ENCODE measurements around the gene IGSF22.
"Not testable (repeated sequence)": the region's sequence is repeated elsewhere in the genome, so short reads cannot be mapped to it uniquely, and the experiment has no call there.

IGSF22 gene

GRCh38 chr11:18697576-18697975, 28.4 kb downstream of the IGSF22 start:
- in situ Hi-C loops (cut with MboI; ENCODE audit: low sequenced_read_pairs) = no loop called here

- in situ Hi-C loops (cut with MboI; ENCODE audit: low sequenced_read_pairs) = no loop called here
Measured at GRCh38 chr11:18696638-18697225, 29.3 kb downstream of the IGSF22 start.

GRCh38 chr11:18692941-18693760, 32.8 kb downstream of the IGSF22 start:
- in situ Hi-C loops (cut with MboI; ENCODE audit: low sequenced_read_pairs) = no loop called here

- in situ Hi-C loops (cut with MboI; ENCODE audit: low sequenced_read_pairs) = not testable (repeated sequence)
Measured at GRCh38 chr11:18691467-18692140, 34.4 kb downstream of the IGSF22 start.

GRCh38 chr11:18684267-18684666, 41.7 kb downstream of the IGSF22 start:
- in situ Hi-C loops (cut with MboI; ENCODE audit: low sequenced_read_pairs) = no loop called here

- in situ Hi-C loops (cut with MboI; ENCODE audit: low sequenced_read_pairs) = no loop called here
Measured at GRCh38 chr11:18682466-18682865, 43.5 kb downstream of the IGSF22 start.

GRCh38 chr11:18681949-18682348, 44.0 kb downstream of the IGSF22 start:
- in situ Hi-C loops (cut with MboI; ENCODE audit: low sequenced_read_pairs) = not testable (repeated sequence)

GRCh38 chr11:18677560-18677959, 48.4 kb downstream of the IGSF22 start:
- in situ Hi-C loops (cut with MboI; ENCODE audit: low sequenced_read_pairs) = no loop called here

- in situ Hi-C loops (cut with MboI; ENCODE audit: low sequenced_read_pairs) = no loop called here
Measured at GRCh38 chr11:18676803-18677202, 49.2 kb downstream of the IGSF22 start.

GRCh38 chr11:18672209-18672608, 53.8 kb downstream of the IGSF22 start:
- in situ Hi-C loops (cut with MboI; ENCODE audit: low sequenced_read_pairs) = not testable (repeated sequence)

GRCh38 chr11:18671246-18671645, 54.7 kb downstream of the IGSF22 start:
- in situ Hi-C loops (cut with MboI; ENCODE audit: low sequenced_read_pairs) = no loop called here

- in situ Hi-C loops (cut with MboI; ENCODE audit: low sequenced_read_pairs) = no loop called here
Measured at GRCh38 chr11:18669711-18670110, 56.3 kb downstream of the IGSF22 start.

GRCh38 chr11:18669219-18669596, 56.8 kb downstream of the IGSF22 start:
- in situ Hi-C loops (cut with MboI; ENCODE audit: low sequenced_read_pairs) = no loop called here

- in situ Hi-C loops (cut with MboI; ENCODE audit: low sequenced_read_pairs) = no loop called here
Measured at GRCh38 chr11:18668131-18668530, 57.9 kb downstream of the IGSF22 start.

- in situ Hi-C loops (cut with MboI; ENCODE audit: low sequenced_read_pairs) = not testable (repeated sequence)
Measured at GRCh38 chr11:18665353-18665872, 60.6 kb downstream of the IGSF22 start.

- in situ Hi-C loops (cut with MboI; ENCODE audit: low sequenced_read_pairs) = no loop called here
Measured at GRCh38 chr11:18657673-18658072, 68.3 kb downstream of the IGSF22 start.

Data from HL-60/S4 (cell line).